DND-41 (cell line): ENCODE measurements around the gene DSTN.

Experiments
- EZH2 ChIP-seq: IDR thresholded peaks from 3 replicates; pipeline ENCODE4 v1.6.1; 2012; ENCODE audit warnings: borderline replicate concordance, low read depth, mild to moderate bottlenecking, moderate library complexity, low read length, inconsistent platforms; ENCODE audit not compliant: severe bottlenecking
- TF ChIP-seq, protein P1 (sequence below): IDR thresholded peaks from 2 replicates; pipeline ENCODE4 v1.5.1; 2012; ENCODE audit warnings: borderline replicate concordance, low read length, moderate library complexity, mild to moderate bottlenecking; ENCODE audit not compliant: poor library complexity, severe bottlenecking; ENCODE audit errors: extremely low read depth

DNA sequence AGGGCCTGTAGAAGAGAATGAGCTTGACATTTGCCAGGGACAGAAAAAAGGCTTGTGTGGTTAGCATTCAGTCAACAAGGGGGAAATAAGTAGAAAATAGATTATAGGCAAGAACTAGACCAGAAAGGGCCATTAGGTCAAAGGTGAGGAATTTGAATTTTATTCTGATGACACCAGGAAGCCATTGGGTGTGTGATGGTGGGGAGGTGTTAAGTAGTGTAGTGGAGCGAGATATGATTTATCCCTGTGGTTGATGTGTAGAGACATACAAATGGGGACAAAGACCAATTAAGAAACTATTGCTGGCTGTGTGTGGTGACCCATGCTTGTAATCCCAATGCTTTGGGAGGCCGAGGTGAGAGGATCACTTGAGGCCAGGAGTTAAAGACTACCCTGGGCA, 11.0 kb downstream of the DSTN start:
- TF ChIP-seq, protein P1, sequence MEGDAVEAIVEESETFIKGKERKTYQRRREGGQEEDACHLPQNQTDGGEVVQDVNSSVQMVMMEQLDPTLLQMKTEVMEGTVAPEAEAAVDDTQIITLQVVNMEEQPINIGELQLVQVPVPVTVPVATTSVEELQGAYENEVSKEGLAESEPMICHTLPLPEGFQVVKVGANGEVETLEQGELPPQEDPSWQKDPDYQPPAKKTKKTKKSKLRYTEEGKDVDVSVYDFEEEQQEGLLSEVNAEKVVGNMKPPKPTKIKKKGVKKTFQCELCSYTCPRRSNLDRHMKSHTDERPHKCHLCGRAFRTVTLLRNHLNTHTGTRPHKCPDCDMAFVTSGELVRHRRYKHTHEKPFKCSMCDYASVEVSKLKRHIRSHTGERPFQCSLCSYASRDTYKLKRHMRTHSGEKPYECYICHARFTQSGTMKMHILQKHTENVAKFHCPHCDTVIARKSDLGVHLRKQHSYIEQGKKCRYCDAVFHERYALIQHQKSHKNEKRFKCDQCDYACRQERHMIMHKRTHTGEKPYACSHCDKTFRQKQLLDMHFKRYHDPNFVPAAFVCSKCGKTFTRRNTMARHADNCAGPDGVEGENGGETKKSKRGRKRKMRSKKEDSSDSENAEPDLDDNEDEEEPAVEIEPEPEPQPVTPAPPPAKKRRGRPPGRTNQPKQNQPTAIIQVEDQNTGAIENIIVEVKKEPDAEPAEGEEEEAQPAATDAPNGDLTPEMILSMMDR, result no peak
- no peak for TF ChIP-seq EZH2
